Erythroblast (primary cell): Measurements from ENCODE around the gene DEF6.

Source experiments
- GATA1 ChIP-seq: IDR thresholded peaks from 2 replicates; pipeline ENCODE4 v1.6.1; 2011; ENCODE audit warnings: low read depth, mild to moderate bottlenecking, control low read depth, low read length, moderate library complexity
- POLR2A ChIP-seq: IDR thresholded peaks from 2 replicates; pipeline ENCODE4 v1.6.1; 2011; ENCODE audit warnings: mild to moderate bottlenecking, low read length

- TF ChIP-seq POLR2A (no peak), GATA1 (no peak)
These were observed 73.3 kb downstream of the DEF6 start for GRCh38 chr6:35370785-35371493.
